Measurements from ENCODE around the gene SUGCT.

DNA sequence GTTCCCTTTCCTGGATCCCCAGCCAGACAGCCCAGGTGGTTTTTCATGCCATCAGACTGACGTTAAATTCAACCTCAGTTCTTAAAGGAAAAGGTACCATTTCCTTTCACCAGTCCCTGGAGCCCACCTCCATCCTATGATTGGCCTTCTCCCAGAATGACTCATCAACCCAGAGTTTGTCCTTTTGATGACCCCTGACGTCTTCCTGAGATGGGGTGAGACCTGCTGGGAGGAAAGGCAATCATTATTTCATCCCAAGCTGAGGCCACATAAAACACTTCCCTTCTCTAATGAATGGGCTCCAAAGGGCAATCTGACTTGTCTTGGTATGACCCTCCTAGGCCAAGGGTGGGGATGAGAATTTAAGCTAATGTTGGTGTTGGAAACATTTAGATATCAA lies 750.7 kb downstream of the SUGCT start:
- TF ChIP-seq, protein P1, sequence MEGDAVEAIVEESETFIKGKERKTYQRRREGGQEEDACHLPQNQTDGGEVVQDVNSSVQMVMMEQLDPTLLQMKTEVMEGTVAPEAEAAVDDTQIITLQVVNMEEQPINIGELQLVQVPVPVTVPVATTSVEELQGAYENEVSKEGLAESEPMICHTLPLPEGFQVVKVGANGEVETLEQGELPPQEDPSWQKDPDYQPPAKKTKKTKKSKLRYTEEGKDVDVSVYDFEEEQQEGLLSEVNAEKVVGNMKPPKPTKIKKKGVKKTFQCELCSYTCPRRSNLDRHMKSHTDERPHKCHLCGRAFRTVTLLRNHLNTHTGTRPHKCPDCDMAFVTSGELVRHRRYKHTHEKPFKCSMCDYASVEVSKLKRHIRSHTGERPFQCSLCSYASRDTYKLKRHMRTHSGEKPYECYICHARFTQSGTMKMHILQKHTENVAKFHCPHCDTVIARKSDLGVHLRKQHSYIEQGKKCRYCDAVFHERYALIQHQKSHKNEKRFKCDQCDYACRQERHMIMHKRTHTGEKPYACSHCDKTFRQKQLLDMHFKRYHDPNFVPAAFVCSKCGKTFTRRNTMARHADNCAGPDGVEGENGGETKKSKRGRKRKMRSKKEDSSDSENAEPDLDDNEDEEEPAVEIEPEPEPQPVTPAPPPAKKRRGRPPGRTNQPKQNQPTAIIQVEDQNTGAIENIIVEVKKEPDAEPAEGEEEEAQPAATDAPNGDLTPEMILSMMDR (IDR thresholded peaks at IDR 0.05), result no peak
- no peak for TF ChIP-seq POLR2AphosphoS5 (IDR thresholded peaks at IDR 0.05)
- TF ChIP-seq POLR2A (IDR thresholded peaks at IDR 0.05), result no peak
- TF ChIP-seq EP300 (IDR thresholded peaks at IDR 0.05), result no peak
